Heart left ventricle (tissue), 13 donors: ENCODE data around the gene SLBP.

Experiments
- CTCF ChIP-seq, 12 donors: fragments of 200-600 bp; sonication (generic) in 4 of 12; IDR thresholded peaks; one replicate each; pipeline versions ENCODE4 v1.5.0 to v1.8.0; 2018 to 2022; ENCODE audit warnings: antibody characterized with exemption in 12 of 12, mild to moderate bottlenecking in 5 of 12
- POLR2A ChIP-seq, 2 donors: fragments of 450-650 bp; IDR thresholded peaks; one replicate each; pipeline ENCODE4 v1.6.1; 2017; ENCODE audit warnings: antibody characterized with exemption in 2 of 2, mild to moderate bottlenecking in 2 of 2, moderate library complexity in 2 of 2
- donor health status: ischemic (EF 13 %, LVEDD 7.1; RV severe dilation, severe dysfunction).
- donor health status: DM: no; HTN: yes; CAD: no.
- donor health status: DM: no; HTN: no; CAD: no.
- donor health status: ischemic (EF 25% LVEDD 6.9; RV normal size, moderate dysfunction).
- donor health status: ischemic (EF 25% LVEDD 5.7; RV mildly dilated, moderate dysfunction).
- donor health status: ischemic (EF 35%, LVEDD 5.7; RV mildly dilated, moderate dysfunction).
- donor health status: nonischemic (EF 11% LVEDD 7.7; RV severe dilation, severe dysfunction).
- donor health status: DM: yes; HTN: yes; CAD: no.
- donor health status: PGD.
- donor health status: ischemic (EF 29% LVEDD 5.4; RV normal size, mild dysfunction).
- donor health status: nonischemic (EF 23%, LVEDD 6.1; RV moderate dilation, normal function).

- no peak for TF ChIP-seq CTCF (IDR thresholded peaks at IDR 0.05)
- no peak for TF ChIP-seq POLR2A (IDR thresholded peaks at IDR 0.05)
Observed at GRCh38 chr4:1670279-1670678, 41.8 kb downstream of the SLBP start.
